Fibroblast of peridontal ligament (primary cell): ENCODE data around the gene ASGR2.
A peak's percentile ranks its signal among the peaks of the same experiment; 100 is the strongest.

ENCODE experiments used
- DNase-seq: peaks from one replicate; pipeline ENCODE4 v3.0.0-alpha.2; 2010; ENCODE audit errors: extremely low read depth

Gene ASGR2

DNA sequence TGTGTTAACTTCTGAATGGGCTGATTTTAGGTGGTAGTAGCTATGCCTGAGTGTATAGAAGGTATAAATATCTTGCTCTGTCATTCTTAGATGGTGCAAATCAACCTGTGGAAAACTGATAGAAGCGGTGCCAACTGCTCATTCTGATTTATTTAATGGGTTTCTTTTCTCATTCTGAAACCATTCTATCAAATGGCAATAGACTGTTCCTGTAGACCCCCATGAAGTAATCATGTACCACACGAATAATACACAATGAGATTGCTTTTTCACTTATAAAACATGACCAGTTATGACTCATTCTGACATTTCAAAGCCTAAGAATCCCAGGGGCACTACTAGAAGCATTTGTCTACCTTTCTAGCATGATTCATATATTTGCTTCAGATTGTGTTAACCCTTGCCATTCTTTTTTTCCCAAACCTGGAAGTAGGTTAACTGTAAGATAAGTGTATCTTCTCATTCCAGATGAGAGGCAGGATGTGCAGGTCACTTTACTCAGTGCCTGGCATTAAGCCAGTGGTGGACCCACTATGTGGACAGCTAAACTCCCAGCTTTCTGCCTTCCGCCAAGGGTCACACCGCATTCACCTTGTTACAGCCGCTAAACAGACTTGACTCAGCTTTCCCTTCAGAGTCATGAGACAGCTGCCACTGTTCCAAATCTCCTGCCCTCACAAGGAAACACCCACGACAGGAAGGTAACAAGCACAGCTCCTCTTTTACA, 54.3 kb downstream of the ASGR2 start:
- peak; percentile 32 for DNase-seq

GRCh38 chr17:7058831-7059447, 55.7 kb downstream of the ASGR2 start:
- no peak for DNase-seq

- no peak for DNase-seq
Measured at GRCh38 chr17:7056386-7056785, 58.2 kb downstream of the ASGR2 start.
